DOHH2 (cell line): ENCODE measurements around the gene ENOX1.

Experiments used
- CTCF ChIP-seq: fragments of 200-600 bp; sonication (generic); IDR thresholded peaks from one replicate; pipeline ENCODE4 v1.5.1; 2014; ENCODE audit warnings: antibody characterized with exemption, mild to moderate bottlenecking, low read depth, low read length; ENCODE audit not compliant: poor library complexity, severe bottlenecking
- EZH2phosphoT487 ChIP-seq: fragments of 200-600 bp; sonication (generic); IDR thresholded peaks from 2 replicates; pipeline ENCODE4 v1.6.1; 2017; ENCODE audit warnings: borderline replicate concordance, mild to moderate bottlenecking, antibody characterized with exemption, low read length, moderate library complexity, mixed read lengths

- no peak for TF ChIP-seq CTCF
- no peak for TF ChIP-seq EZH2phosphoT487
Observed at GRCh38 chr13:43446126-43446525, 340.6 kb downstream of the ENOX1 start.
